GM10847 (cell line): ENCODE results near the gene KCNAB2.

Experiments used
- POLR2A ChIP-seq: IDR thresholded peaks from 2 replicates; pipeline ENCODE4 v1.6.1; 2011; ENCODE audit not compliant: insufficient read length; ENCODE audit errors: extremely low read depth

KCNAB2 gene

GRCh38 chr1:6101826-6102531 is 56.3 kb downstream of the KCNAB2 start:
- no peak for TF ChIP-seq POLR2A

DNA sequence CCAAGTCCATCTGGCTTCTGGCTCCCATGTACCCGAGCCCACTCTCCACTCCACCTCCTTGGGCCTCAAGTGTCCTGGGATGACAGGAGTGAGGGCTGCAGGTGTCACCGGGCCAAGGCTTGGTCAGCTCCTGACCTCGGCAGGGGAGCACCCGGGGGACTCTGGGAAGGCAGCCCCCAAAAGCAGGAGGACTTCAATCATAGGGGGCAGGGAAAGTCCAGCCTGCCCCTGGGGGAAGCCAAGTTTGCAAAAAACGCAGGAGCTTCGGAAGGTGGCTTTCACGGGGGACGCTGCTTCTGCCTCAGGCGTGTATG is 56.8 kb downstream of the KCNAB2 start:
- no peak for TF ChIP-seq POLR2A

GRCh38 chr1:6103111-6103853 is 57.6 kb downstream of the KCNAB2 start:
- no peak for TF ChIP-seq POLR2A

- TF ChIP-seq POLR2A = no peak
These were observed 58.3 kb downstream of the KCNAB2 start for GRCh38 chr1:6103854-6104530.

- TF ChIP-seq POLR2A = no peak
These were observed 58.9 kb downstream of the KCNAB2 start for GRCh38 chr1:6104631-6105030.

DNA sequence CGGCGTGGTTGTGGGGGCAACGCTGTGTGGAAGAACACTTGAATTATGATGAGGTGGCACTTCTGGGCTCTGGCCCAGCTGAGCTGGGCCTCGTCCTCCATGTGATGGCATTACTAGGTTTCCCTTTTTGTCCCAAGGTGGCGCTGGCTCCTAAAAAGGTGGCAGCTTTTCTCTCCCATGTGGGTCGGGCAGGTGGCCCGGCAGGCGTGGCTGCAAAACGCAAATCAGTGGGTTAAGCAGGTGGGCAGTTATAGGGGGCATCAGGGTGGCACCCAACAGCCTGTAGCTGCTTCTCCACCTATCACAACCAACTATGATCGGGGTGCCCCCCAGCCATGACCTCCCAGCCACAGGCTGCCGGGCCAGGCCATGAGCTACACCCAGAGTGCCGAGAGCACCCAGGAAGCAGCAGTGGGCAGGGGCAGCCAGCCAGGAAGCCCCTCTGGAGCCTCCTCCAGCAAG is 59.6 kb downstream of the KCNAB2 start:
- no peak for TF ChIP-seq POLR2A

DNA sequence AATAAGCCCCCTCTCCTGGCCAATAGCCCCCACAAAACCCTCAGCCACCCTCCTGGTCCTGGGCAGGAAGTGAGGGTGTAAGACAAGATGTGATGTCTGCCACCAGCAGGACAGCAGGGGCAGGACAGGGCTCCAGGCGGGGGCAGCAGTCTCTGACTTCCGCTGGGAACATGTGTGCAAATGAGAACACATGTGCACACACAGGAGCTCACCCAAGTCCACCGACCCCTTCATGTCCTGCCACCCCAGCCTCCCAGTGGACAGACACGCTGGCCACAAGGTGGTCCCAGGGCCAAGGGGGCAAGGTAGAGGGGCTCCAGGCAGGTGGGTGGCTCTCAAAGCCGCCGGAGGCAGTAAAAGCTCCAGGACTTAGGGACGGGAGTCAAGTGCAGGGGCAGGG is 60.1 kb downstream of the KCNAB2 start:
- no peak for TF ChIP-seq POLR2A

DNA sequence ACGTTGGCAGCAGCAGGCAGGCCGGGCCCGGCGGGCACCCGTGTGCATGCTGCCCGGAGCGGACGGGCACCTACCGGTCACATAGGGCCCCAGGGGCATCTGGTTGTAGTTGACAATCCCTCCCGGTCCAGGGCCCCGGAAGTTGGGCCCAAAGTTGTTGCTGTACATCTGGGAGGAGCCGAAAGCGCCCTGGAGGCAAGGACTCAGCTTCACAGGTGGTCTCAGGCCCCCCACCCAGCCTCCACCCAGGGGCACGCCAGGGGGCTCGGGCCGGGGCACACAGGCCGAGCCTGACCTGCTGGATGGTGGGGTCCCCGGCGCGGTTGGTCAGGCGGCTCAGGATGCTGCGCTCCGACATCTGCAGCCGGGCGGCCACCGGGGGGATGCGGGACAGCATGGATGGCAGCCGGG is 60.6 kb downstream of the KCNAB2 start:
- TF ChIP-seq POLR2A = no peak

GRCh38 chr1:6106977-6107376 is 61.3 kb downstream of the KCNAB2 start:
- no peak for TF ChIP-seq POLR2A

- no peak for TF ChIP-seq POLR2A
These were observed 62.0 kb downstream of the KCNAB2 start for GRCh38 chr1:6107409-6108356.

GRCh38 chr1:6108476-6108875 is 62.8 kb downstream of the KCNAB2 start:
- no peak for TF ChIP-seq POLR2A

- no peak for TF ChIP-seq POLR2A
These were observed 63.4 kb downstream of the KCNAB2 start for GRCh38 chr1:6108937-6109614.

DNA sequence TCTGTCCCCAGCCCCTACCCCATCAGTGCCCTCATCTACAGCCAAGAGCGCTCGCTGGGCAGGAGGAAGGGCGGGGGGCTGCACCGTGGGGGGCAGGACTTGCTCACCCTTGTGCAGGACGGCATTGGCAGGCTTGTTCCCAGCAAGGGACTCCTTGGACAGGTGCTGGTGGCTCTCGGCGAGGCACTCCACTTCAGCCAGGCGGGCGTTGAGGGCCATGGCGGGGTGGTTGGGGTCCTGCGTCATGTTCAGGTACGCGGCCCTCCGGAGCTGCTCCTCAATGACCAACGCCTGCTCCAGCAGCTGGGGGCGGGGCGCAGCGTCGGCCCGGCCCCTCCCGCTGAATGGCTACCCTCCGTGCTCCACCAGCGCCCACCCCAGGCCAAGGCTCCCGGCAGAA is 64.0 kb downstream of the KCNAB2 start:
- no peak for TF ChIP-seq POLR2A

DNA sequence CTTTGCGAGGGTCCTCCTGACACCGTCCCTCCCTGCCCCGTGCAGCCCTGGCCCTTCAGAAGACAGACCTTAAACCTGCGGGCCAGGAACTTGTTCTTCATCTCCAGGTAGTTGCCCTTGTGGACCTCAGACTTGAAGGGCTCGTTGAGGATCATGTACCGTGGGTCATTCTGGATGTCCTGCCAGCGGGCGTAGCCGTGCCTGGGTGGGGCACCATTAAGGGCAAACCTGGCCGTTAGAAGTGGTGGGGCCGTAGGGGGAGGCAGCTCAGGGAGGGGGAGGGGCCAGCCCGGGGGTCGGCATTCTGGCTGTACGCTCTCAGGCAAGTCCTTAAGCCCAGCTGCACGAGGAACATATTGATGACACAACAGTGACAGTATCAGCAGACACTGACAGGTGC is 64.6 kb downstream of the KCNAB2 start:
- TF ChIP-seq POLR2A = no peak

- TF ChIP-seq POLR2A = no peak
These were observed 65.9 kb downstream of the KCNAB2 start for GRCh38 chr1:6111571-6111970.
